HG03442 (cell line): ENCODE data around the gene UBXN4.
"Not testable (repeated sequence)": the region's sequence is repeated elsewhere in the genome, so short reads cannot be mapped to it uniquely, and the experiment has no call there.

Source experiments
- ATAC-seq: cut with Tn5 transposase; IDR thresholded peaks from one replicate; pipeline ENCODE4 v1.9.1; 2021; ENCODE audit warnings: mild to moderate bottlenecking, moderate library complexity; ENCODE audit not compliant: unreplicated experiment

UBXN4 gene

DNA sequence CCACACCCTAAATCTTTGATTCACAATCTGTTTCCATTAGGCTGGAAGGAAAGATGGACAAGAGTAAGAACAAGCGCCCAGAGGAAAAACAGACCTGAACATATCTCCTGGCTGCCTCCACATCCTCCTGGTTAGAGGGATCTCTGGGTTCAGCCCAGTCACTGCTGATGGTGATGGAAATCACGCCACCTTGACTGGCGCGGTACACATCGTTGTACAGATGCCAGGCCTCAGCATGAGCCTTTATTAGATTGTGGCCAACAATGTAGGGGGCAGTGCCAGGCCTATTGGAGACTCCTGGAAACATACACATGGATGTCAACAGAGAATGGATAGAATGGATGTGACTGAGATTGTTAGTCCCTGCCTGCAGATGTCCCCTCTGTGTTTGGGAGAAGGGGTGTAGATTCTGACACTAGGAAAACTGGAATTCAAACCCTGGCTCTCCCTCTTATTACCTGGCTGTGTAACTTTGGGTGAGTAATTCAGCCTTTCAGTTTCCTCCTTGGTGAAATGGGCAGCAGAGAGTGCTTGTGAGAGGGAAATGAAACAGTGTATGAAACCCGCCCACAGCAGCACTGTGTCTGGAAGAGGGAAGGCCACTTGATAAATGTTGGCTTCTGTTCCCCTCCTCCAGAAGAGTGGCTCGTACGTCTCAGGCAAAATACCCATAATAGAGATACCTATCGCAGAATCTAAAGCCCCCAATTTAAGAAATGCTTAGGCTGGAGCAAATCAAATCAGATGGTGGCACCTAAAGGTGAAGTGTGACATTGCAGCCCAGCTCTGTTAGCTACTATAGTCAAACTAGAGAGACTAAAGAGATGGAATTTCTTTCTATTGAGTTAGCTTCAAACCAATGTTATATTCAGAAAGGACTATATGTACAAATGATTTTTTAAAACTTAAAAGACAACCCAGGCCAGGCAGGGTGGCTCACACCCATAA, 59.1 kb downstream of the UBXN4 start:
- ATAC-seq, result no peak

DNA sequence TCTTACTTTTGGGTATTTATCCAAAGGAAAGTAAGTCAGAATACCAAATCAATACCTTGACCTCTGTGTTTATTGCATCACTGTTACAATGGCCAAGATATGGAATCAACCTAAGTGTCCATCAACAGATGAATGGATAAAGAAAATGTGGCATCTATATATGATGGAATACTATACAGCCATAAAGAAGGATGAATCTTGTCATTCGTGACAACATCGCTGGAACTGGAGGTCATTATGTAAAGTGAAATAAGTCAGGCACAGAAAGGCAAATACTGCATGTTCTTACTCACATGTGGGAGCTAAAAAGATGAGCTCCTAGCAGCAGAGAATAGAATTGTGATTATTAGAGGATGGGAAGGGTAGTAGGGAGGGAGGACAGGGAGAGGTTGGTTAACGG, 60.7 kb downstream of the UBXN4 start:
- no peak for ATAC-seq

DNA sequence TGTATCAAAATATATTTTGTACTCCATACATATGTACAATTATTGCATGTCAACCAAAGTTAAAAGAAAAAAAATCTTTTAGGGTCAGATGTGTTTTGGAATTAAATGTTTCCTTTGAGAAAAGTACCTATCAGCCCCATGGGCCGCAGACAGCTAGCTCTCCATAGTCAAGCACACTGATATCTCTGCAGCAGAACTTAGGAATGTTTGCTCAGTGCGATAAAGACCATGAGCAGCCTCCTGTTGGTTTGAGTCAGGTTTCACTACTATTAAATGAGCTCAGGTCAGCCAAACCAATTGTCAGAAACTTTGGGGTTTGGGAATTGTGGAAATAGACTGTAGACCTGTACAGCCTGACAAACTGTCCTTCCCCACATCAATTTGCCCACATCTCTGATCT, 61.6 kb downstream of the UBXN4 start:
- no peak for ATAC-seq

DNA sequence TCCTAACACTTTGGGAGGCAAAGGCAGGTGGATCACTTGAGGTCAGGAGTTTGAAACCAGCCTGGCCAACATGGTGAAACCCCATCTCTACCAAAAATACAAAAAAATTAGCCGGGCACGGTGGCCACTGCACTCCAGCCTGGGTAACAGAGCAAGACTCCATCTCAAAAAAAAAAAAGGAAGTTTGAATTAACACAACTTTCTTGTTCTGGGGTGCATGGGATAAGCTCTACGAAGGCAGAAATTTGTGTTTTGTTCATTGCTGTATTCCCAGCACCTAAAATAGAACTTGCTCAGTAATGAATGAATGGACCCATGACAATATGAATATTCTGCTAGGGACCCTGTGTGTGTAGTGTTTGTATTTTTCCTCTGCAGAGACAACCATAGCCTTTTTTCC, 66.2 kb downstream of the UBXN4 start:
- not testable (repeated sequence) for ATAC-seq

DNA sequence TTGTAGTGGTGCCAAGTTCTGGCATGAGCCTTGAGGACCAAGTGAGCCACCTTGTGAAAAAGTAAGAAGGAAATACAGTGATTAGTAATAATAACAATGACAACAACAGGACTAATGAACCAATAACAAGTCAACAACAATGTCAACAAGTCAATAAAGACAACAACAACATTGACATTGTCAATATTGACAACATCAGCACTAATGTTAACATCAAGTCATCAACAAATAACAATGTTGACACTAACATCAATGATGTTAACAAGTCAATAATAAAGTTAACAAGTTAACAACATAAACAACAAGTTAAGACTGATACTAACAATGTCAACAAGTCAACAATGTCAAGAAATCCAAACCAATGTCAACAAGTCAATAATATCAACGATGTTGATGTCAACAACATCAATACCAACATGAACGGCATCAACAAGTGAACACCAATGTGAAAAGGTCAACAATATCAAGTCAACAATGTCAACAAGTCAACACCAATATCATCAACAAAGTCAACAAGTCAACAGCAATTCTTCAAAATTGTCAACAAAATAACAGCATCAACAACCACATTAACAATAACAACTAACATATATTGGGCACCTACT, 71.4 kb downstream of the UBXN4 start:
- ATAC-seq, result no peak

DNA sequence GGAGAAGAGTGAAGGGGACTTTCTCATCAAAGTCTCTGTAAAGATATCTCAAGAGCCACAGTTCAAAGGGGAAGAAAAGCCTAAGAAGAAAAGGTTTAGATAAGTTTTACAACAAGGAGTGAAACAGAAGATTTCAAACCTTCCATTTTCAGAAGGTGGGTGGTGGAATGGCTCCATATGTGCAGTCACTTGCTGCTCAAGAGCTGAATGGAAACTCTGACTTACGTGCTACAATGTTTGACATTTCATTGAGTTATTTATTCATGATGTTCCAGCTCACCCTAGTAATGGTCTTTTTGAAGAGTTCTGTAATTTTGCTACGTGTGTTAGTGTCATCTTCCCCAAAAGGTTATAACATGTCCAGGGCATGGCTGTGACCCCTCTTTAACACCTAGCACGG, 73.6 kb downstream of the UBXN4 start:
- no peak for ATAC-seq

DNA sequence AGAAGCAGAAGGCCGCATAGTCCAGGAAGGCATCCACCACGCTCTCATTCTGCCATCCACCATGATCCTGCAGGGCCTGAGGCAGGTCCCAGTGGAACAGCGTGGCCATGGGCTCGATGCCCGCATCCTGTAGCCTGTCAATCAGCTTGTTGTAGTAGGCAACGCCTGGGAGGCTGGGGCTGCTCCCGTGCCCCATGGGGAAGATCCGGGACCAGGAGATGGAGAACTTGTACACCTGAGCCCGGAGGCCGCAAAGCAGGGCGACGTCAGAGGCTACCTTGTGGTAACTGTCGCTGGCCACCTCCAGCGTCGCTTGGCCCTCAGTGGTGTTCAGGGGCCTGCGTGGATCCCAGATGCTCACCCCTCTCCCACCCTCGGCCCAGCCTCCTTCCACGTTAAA, 75.8 kb downstream of the UBXN4 start:
- no peak for ATAC-seq

DNA sequence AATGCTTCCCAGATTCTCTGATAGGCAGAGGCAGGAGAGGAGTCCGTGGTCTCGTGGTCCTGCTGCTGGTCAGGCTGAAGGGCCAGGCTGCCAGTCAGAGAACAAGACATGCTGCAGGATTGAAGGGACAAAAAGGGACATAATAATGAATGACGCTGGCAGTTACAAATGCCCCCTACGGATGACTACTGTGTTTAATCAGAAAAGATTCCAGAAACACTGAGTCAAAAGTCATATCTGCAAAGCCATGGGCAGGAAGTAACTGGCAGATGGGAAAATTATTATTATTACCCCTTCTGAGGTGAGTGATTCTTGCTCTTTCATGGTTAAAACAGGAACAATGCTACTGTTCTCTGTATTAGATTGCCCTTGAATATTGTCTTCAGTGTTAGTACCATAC, 76.3 kb downstream of the UBXN4 start:
- ATAC-seq, result no peak

DNA sequence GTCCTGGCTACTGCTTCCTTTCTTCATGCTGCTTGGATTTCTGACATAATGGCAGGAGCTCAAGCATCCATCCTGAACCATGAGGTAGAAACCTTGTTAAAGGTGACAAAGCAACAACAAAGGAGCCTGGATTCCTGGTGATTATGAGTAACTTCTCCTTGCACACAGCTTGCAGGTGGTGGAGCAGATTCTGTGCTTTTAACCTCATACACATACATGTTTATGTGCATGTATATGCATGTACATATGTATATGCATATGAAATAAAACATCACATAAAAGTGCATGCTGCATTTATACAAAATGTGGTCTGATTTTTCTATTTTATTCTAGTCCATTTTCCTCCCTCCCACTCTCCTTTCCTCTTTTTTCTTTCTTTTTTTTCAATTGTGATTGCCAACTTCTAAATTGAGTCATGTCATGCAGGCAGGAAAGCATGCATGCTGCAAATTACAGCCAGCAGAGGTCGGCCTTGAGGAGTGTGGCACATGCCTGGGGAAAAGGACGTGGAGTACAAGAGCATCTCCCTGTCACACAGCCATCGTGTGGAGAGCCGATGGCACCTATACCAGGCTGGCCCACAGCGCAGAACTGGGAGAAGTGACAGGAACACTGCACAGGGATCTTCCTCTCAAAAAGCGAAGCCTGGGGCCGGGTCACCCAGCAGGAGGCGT, 77.4 kb downstream of the UBXN4 start:
- ATAC-seq, result no peak

DNA sequence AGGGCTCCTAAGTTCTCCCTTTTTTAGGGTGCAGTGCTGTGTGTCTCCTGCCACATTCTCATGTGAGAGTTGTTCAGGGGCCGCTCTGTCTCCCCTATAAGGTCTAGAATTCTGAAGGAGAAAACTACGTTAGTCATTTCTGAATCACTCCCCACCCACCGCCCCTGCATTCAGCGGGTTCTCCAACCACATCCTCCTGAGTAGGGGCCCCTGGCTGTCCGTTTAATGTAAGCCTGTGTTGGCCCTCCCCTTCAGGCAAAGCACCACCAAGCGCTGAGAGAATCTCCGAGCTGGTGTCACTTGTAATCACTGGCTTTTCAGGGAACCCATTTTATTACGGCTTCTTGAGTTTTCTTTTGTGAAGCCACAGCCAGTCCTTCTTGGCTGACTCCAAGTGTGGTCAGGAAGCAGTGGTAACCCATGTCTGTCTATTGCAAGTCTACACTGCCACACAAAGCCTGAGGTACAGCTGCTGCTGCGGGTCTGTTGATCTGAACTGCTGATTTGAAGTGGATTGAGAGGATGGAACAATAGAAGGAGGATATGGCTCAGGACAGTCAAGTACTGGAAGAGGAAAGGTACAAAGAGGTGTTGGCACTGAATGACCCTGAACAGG, 78.5 kb downstream of the UBXN4 start:
- peak; percentile 92 for ATAC-seq

DNA sequence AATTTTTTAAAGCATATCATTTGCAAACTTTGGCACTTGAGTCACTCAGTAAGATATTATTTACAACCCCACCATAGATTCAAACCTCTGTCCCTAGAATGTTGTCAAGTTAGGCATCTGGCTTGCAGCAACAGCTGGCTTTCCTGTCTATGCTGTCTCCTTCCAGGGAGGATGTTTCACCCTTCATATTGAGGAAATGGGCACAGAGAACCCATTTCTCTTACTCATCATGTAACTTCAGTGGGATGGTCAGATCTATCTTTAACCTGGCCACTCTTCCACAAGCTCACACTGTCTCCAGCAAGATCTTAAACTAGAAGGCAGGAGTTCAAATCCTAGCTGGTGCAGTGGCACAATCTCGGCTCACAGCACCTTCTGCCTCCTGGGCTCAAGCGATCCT, 79.5 kb downstream of the UBXN4 start:
- no peak for ATAC-seq

DNA sequence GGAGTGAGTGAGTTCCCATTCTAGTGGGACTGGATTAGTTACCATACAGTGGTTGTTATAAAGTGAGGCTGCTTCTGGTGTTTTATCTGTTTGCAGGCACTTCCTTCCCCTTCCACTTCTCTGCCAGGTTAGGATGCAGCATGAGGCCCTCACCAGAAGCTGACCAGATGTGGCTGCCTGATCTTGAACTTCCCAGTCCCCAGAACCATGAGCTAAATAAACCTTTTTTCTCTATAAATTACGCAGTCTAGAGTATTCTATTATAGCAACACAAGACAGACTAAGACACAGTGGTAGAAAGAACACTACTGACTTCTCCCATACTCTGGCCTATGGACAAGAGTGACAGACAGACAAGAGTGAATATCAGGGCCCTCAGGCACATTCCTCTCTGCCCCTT, 81.2 kb downstream of the UBXN4 start:
- ATAC-seq, result no peak

DNA sequence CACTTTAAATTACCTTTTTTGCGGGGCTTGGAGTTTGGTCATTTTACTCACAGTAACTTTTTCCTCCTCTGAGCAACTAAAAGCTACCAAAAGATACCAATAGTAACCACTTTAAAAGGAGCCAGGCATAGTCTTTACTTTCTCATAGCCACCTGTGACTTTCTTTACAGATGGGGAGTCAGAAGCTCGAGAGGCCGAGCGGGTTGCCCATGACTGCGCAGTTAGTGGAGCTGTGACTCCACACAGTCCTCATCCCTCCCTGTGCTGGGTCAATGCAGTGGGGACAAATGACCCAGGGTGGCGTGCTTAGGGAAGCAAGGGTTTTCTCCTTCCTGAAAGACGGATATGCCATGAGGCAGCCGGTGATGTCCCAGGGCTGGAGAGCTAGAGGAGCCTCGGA, 83.5 kb downstream of the UBXN4 start:
- no peak for ATAC-seq

DNA sequence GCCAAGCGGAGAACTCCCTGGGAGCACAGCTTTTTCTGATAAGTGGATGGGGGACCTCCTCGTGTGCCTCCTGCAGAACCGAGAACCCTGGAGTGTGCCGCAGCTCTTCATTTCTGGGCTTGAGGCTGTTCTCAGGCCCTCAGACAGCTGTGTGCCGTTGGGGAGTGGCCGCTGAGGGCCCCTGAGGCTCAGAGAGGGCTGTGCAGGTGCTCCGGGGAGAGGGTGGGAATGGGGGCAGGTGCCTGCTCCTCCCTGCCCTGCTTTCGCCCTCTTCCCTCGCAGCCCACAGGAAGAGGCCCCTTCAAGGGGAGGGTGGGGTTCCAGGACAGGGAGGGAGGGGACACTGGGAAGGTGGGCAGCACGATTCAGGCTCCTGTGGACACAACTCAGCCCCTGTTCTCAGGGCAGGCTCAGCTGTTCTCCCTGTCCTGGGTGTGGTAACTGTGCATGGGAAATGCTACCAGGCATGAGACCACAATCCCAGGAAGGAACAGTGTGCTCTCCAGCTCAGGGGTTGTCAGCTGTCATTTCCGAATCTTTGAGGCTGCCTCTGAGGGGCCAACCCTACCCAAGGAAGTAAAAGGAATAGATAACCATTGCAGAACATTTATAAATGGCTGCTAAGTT, 84.0 kb downstream of the UBXN4 start:
- ATAC-seq, result no peak

DNA sequence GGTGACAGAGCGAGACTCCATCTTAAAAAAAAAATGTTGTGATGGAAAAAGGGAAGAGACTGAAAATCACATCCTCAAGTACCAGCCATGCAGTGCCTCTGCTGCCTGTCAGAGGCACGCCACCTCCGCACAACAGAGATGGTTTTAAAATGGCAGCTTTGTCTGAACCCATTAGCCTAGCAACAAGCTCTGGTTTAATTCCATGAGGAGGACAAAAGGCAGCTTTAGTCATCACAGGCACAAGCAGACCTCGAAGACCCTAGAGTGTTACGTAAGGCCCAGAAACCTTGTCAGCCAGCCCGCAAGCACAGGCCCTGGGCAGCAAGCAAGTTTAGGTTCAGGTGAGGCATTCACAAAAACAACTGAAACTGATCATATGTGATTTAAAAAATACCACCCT, 84.9 kb downstream of the UBXN4 start:
- no peak for ATAC-seq

DNA sequence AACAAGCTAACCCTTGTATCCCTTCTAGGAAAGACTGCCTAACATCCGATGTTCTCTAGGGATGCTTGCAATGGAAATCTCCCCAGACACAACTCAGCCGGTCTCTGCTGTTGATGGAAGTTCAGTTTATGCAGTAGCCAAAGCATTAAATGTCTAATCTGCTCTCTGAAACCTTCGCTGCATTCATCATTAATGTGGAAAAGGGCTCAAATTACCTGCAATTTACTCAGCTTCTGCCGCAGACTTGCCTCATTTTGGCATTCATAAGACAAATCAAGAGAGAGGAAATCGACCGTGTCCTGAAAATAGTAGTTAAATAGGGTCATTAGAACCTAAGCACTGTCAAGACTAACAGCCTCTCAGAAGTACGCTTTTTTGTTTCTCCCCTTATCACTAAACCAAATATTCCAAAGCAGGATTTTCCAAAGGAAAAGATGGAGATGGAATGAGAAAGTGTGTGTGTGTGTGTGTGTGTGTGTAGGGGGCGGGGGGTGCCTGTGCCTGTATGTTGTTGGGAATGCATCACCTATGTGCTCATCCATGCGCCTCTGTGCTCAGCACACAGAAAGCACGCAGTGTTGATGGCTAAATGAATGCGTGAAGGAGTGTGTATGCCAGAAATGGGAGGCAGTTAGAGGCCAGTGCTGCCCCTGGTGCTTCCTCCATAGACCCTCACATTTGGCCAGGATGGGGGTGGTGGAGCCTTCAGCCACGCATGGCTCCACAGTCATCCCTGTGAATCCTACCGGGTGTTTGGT, 87.9 kb downstream of the UBXN4 start:
- ATAC-seq, result no peak

DNA sequence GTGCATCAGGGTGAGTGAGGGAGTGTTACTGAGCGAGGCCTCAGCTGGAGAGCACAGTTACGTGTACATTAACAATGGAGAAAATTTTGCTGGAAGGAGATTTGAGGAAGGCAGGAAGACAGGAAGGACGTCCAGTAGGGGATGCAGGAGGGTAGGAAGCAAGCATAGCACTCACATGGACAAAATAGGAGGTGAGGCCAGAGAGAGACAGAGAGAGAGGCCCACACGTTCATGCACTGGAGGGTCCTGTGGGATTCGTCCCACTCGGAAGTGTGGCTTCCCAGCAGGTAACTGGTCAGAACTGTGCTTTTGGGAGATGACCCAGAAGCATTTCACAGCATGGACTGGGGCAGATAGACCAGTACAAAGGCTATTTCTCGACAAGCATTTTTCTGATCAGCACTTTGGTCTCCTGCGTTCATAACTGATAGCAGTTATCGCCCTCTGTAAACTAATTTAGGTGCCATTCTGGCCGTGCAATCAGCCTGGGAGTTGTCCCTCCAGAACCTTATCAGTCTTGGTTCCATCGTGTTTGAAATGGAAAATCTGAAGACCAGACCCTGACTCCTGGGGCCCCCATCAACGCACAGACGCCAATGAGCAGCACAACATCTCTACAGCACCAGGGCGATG, 89.6 kb downstream of the UBXN4 start:
- ATAC-seq, result no peak

DNA sequence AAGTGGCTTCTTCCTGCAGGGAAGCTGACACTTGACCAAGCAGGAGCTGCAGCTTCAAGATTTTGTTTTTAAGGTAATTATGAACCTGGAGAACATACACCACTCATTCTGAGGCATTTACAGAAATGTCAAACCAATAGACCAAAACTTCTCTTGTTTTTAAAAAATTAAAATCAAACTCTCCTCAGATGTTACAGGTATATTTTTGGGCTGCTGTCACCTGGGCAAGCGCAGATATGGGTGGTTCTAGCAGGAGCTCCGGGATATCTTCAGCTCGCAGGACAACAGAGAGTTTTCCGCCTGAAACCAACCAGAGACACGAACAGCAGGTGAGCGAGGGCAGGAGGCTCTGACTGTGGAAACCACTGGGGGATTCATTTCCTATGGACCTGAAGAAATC, 91.2 kb downstream of the UBXN4 start:
- ATAC-seq, result no peak
